Endodermal cell (in vitro differentiated cells): Measurements from ENCODE around the gene PDCD2L. TPM values are rescaled to one million over a fixed set of nuclear protein-coding genes. Genes with fewer than 3 reads are reported as not detected.
A peak's percentile ranks its signal among the peaks of the same experiment; 100 is the strongest.

ENCODE experiments used
- DNase-seq: peaks from one replicate; pipeline ENCODE4 v3.0.0-alpha.2; 2017
- H3K27ac ChIP-seq: 2 replicates; pipeline ENCODE4 v1.5.1; 2013; ENCODE audit warnings: mild to moderate bottlenecking, low read depth, low read length, moderate library complexity
- H3K27me3 ChIP-seq: 2 replicates; pipeline ENCODE4 v1.6.1; 2013; ENCODE audit warnings: mild to moderate bottlenecking, low read length, moderate library complexity; ENCODE audit not compliant: insufficient read depth, control insufficient read depth, poor library complexity, severe bottlenecking
- H3K36me3 ChIP-seq: 2 replicates; pipeline ENCODE4 v1.7.0; 2013; ENCODE audit warnings: mild to moderate bottlenecking, low read length, moderate library complexity; ENCODE audit not compliant: control insufficient read depth, insufficient read depth
- H3K4me1 ChIP-seq: one replicate; pipeline ENCODE4 v1.7.0; 2013; ENCODE audit warnings: low read length; ENCODE audit not compliant: control insufficient read depth, insufficient read depth
- H3K4me3 ChIP-seq: 2 replicates; pipeline ENCODE4 v1.5.1; 2013; ENCODE audit warnings: mild to moderate bottlenecking, low read length, moderate library complexity
- H3K9ac ChIP-seq: 2 replicates; pipeline ENCODE4 v1.6.1; 2013; ENCODE audit warnings: mild to moderate bottlenecking, low read length, moderate library complexity; ENCODE audit not compliant: poor library complexity, severe bottlenecking; ENCODE audit errors: extremely low read depth
- H3K9me3 ChIP-seq: 2 replicates; pipeline ENCODE4 v1.6.1; 2013; ENCODE audit warnings: mild to moderate bottlenecking, low read length, moderate library complexity; ENCODE audit not compliant: control insufficient read depth
- H3K27ac Mint-ChIP-seq: 2 replicates; pipeline ENCODE4 v1.8.0; 2020; ENCODE audit warnings: mixed read lengths
- H3K27me3 Mint-ChIP-seq: 2 replicates; pipeline ENCODE4 v1.8.0; 2021; ENCODE audit warnings: mild to moderate bottlenecking, mixed read lengths; ENCODE audit not compliant: insufficient read depth
- H3K36me3 Mint-ChIP-seq: 2 replicates; pipeline ENCODE4 v1.8.0; 2020; ENCODE audit warnings: low read depth, mixed read lengths
- H3K4me1 Mint-ChIP-seq: 2 replicates; pipeline ENCODE4 v1.8.0; 2020; ENCODE audit warnings: mixed read lengths
- H3K4me3 Mint-ChIP-seq: 2 replicates; pipeline ENCODE4 v1.8.0; 2020; ENCODE audit warnings: mild to moderate bottlenecking, moderate library complexity, mixed read lengths
- H3K9me3 Mint-ChIP-seq: 2 replicates; pipeline ENCODE4 v1.8.0; 2020; ENCODE audit warnings: mild to moderate bottlenecking, mixed read lengths
- WGBS, 2 experiments: methylation state at CpG; one replicate each; pipeline versions ENCODE4 v1.1.5 to v1.1.7; 2013; ENCODE audit warnings: missing lambda C conversion rate in 2 of 2, mixed read lengths in 1 of 2; ENCODE audit not compliant: insufficient coverage in 1 of 2, insufficient read length in 1 of 2; 5-methylcytosine and 5-hydroxymethylcytosine counted together
- total RNA-seq, 2 donors: library from RNA; stranded (reverse); fragmentation: NEBNext Ultra II Directional in 1 of 2; extraction: Animal tissue kit (Norgen Biotek cat#: 25700) in 1 of 2; gene quantifications; 2 replicates in 1 of 2; 3 replicates in 1 of 2; pipeline ENCODE4 v1.2.1, GENCODE V29; 2021
- TF ChIP-seq, protein P1 (sequence below): fragments of 200-600 bp; sonication (generic); conservative IDR thresholded peaks from 2 replicates; pipeline ENCODE4 v1.5.0; 2021; ENCODE audit warnings: antibody characterized with exemption, mild to moderate bottlenecking

Gene PDCD2L
- total RNA-seq, 2 donors from 2014 or later: 25.0 to 25.1 TPM

DNA sequence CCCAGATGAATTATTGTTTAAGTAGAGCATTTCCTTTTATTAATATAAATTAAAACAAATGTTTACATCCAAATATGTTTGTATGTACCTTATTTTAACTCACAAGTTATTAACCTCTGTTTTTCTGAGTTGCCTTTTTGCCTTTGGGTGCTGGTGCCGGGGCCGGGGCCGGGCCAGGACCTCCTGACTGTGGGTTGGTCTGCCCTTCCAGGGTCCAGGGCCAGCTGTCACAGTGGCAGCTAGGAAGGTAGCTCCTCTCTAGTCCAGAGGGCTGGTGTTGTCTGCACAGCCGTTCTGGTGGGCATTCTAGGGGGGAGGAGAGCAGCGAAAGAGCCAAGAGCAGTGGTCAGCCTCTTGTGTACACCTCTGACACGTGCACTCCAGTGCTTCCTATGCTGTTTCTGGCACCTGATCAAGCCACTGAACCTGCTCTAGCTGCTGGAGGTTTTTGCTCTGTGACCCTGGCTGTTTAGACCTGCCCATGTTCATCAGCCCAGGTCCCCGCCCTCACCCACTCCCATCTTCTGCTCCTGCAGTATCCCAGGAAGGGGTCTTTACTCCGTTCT lies 22.0 kb downstream of the PDCD2L start:
- DNase-seq: no peak
- no peaks in the 10 kb centered on the region for H3K9me3 Mint-ChIP-seq
- TF ChIP-seq, protein P1, sequence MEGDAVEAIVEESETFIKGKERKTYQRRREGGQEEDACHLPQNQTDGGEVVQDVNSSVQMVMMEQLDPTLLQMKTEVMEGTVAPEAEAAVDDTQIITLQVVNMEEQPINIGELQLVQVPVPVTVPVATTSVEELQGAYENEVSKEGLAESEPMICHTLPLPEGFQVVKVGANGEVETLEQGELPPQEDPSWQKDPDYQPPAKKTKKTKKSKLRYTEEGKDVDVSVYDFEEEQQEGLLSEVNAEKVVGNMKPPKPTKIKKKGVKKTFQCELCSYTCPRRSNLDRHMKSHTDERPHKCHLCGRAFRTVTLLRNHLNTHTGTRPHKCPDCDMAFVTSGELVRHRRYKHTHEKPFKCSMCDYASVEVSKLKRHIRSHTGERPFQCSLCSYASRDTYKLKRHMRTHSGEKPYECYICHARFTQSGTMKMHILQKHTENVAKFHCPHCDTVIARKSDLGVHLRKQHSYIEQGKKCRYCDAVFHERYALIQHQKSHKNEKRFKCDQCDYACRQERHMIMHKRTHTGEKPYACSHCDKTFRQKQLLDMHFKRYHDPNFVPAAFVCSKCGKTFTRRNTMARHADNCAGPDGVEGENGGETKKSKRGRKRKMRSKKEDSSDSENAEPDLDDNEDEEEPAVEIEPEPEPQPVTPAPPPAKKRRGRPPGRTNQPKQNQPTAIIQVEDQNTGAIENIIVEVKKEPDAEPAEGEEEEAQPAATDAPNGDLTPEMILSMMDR: no peak
- Histone ChIP-seq H3K4me1 (no peaks in the 10 kb centered on the region), H3K36me3 (peaks cover 37% of the 10 kb centered on the region), H3K27me3 (no peaks in the 10 kb centered on the region), H3K4me3 (no peak overlapping the region), H3K9ac (no peak overlapping the region), H3K27ac (no peak overlapping the region), H3K9me3 (no peaks in the 10 kb centered on the region)
- WGBS, 2 experiments: 90 to 92% methylated on average over 5 to 8 of the region's 8 CpGs
- H3K4me1 Mint-ChIP-seq: peaks cover 8% of the 10 kb centered on the region
- peaks cover 26% of the 10 kb centered on the region for H3K36me3 Mint-ChIP-seq
- no peak overlapping the region for H3K4me3 Mint-ChIP-seq
- H3K27me3 Mint-ChIP-seq: no peaks in the 10 kb centered on the region
- H3K27ac Mint-ChIP-seq: no peak overlapping the region

DNA sequence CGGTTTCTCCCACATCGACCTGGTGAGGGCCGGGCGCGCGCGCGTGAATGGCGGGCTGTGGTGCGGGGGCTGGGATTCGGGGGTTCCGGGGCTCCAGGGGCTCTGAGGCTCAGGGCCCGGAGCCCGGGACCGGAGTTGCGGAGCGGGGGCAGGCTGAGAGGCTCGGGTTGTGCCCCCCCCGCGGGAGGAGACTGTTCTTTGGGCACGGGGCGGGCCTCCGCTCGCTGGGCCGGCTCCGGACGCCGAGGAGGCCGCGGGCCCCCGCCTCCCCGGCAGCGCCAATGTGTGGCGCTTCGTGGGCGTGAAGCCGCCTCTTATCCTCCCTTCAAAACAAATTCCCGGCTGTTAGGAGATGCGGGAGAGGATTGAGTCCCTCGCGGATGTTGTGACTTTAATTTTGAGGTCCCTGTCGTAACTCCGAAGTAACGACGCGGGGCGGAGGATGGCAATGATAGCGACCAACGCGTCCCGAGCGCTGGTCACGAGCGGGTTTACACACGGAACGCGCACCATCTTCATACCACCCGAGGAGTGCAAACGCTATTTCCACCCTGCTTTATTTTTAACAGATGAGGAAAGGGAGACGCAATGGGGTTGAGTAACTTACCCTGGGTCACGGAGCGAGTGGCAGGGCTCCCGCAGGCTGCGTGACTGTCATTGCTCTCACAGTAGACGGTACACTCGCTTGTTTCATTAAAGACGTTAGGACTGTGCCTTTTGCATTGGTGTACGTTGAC lies 24.5 kb downstream of the PDCD2L start:
- Mint-ChIP-seq H3K4me1 (peaks cover 8% of the 10 kb centered on the region), H3K27me3 (no peaks in the 10 kb centered on the region), H3K9me3 (no peaks in the 10 kb centered on the region), H3K4me3 (peak overlapping the region; percentile 93), H3K36me3 (peaks cover 32% of the 10 kb centered on the region), H3K27ac (peak overlapping the region; percentile 88)
- TF ChIP-seq, protein P1: no peak
- H3K4me1 ChIP-seq: no peaks in the 10 kb centered on the region
- peaks cover 43% of the 10 kb centered on the region for H3K36me3 ChIP-seq
- H3K9ac ChIP-seq: peak overlapping the region; percentile 84
- no peaks in the 10 kb centered on the region for H3K9me3 ChIP-seq
- H3K27ac ChIP-seq: peak overlapping the region; percentile 84
- no peaks in the 10 kb centered on the region for H3K27me3 ChIP-seq
- DNase-seq: no peak
- H3K4me3 ChIP-seq: peak overlapping the region; percentile 90
- WGBS, 2 experiments: 0% methylated on average over 39 to 68 of the region's 68 CpGs

DNA sequence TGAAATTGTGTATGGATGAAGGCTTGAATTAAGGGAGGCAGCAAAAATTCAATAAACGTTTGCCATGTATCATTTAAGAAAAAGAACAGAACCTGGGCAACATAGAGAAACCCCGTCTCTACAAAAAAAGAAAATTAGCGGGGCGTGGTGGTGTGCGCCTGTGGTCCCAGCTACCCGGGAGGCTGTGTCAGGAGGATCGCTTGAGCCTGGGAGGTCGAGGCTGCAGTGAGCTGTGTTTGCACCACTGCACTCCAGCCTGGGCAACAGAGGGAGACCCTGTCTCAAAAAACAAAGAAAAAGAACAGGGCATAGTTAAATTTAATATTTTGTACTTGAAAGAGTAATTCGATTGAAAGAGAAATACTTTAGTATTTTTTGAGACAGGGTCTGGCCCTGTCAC lies 25.4 kb downstream of the PDCD2L start:
- Histone ChIP-seq H3K4me3 (peak overlapping the region; percentile 90), H3K9ac (peak overlapping the region; percentile 84), H3K4me1 (no peaks in the 10 kb centered on the region), H3K36me3 (peaks cover 46% of the 10 kb centered on the region), H3K27ac (no peak overlapping the region), H3K9me3 (no peaks in the 10 kb centered on the region), H3K27me3 (no peaks in the 10 kb centered on the region)
- no peaks in the 10 kb centered on the region for H3K27me3 Mint-ChIP-seq
- peak overlapping the region; percentile 93 for H3K4me3 Mint-ChIP-seq
- WGBS, 2 experiments: 83 to 85% methylated on average over 9 of the region's 9 CpGs
- TF ChIP-seq, protein P1: no peak
- H3K27ac Mint-ChIP-seq: no peak overlapping the region
- no peaks in the 10 kb centered on the region for H3K9me3 Mint-ChIP-seq
- peaks cover 8% of the 10 kb centered on the region for H3K4me1 Mint-ChIP-seq
- no peak for DNase-seq
- H3K36me3 Mint-ChIP-seq: peaks cover 34% of the 10 kb centered on the region
